Measurements from ENCODE around the gene MMP25.
"Not testable (repeated sequence)": the region's sequence is repeated elsewhere in the genome, so short reads cannot be mapped to it uniquely, and the experiment has no call there.

The MMP25 gene

GRCh38 chr16:3056336-3057180, 10.2 kb downstream of the MMP25 start:
- no peak for DNase-seq (ENCODE audit: low spot score)

DNA sequence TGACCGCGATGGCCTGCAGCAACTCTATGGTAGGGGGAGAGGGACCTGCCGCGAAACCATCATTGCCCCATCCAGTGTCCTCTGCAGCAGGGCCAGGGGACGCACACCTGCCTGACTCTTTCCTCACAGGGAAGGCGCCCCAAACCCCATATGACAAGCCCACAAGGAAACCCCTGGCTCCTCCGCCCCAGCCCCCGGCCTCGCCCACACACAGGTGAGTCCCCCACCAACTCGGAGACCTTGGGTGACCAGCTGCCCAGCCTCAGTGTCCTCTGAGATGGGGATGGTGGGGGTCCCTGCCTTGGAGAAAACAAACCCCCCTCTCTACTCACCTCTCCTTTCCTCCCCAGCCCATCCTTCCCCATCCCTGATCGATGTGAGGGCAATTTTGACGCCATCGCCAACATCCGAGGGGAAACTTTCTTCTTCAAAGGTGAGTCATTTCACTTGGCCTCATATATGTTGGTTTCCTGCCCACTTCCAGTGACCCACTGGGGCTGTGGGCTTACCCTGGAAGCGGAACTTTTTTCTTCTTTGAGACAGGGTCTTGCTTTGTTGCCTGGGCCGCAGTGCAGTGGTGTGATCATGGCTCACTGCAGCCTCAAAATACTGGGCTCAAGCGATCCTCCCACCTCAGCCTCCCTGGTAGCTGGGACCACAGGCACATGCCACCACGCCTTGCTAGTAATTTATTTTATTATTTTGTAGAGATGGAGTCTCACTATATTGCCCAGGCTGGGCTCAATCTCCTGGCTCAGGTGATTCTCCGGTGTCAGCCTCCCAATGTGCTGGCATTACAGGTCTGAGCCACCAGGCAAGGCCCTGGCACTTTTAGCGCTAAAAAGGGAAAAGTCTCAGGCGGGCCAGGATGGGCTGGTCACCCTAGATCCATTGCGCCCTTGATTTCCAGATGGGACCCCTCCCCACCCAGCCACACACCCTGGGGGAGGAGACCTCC, 11.1 kb downstream of the MMP25 start:
- DNase-seq (ENCODE audit: low spot score), result no peak

- no peak for DNase-seq (ENCODE audit: low spot score)
Measured at GRCh38 chr16:3058139-3059030, 12.0 kb downstream of the MMP25 start.

- DNase-seq (ENCODE audit: low spot score), result peak; percentile 99
Measured at GRCh38 chr16:3059041-3059722, 12.8 kb downstream of the MMP25 start.

DNA sequence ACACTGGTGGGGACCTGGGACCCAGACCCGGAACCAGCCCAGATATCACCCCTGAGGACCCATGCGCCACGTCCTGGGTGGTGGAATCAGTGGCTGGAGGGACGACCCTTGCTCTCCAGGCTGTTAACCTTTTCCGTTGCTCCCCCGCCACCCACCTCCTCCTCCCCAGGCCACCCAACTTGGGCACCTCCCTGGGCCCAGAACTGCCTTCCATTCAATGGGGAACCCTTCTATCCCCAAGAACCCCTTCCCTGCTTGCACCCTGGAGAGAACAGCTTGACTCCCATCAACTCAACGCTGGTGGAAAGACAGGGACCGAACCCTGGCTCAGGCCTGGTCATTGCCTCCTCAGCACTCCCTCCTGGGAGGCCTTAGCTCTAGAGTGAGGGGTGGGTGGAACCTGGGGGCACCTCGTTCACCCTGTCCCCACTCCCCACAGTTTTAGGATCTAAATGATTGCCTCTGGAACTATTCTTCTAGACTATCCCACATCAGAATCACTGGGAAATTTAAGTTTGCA, 13.4 kb downstream of the MMP25 start:
- DNase-seq (ENCODE audit: low spot score), result no peak

- no peak for DNase-seq (ENCODE audit: low spot score)
Measured at GRCh38 chr16:3060339-3061127, 14.2 kb downstream of the MMP25 start.

- DNase-seq (ENCODE audit: low spot score), result no peak
Measured at GRCh38 chr16:3062553-3062952, 16.2 kb downstream of the MMP25 start.

- DNase-seq (ENCODE audit: low spot score), result no peak
Measured at GRCh38 chr16:3063625-3064386, 17.4 kb downstream of the MMP25 start.

- DNase-seq (ENCODE audit: low spot score), result peak; percentile 89
Measured at GRCh38 chr16:3065069-3065741, 18.8 kb downstream of the MMP25 start, which contains the start of gene IL32. IL32 (plus strand) TSS chr16:3065640; CDS start chr16:3065812, 172 bp downstream.

DNA sequence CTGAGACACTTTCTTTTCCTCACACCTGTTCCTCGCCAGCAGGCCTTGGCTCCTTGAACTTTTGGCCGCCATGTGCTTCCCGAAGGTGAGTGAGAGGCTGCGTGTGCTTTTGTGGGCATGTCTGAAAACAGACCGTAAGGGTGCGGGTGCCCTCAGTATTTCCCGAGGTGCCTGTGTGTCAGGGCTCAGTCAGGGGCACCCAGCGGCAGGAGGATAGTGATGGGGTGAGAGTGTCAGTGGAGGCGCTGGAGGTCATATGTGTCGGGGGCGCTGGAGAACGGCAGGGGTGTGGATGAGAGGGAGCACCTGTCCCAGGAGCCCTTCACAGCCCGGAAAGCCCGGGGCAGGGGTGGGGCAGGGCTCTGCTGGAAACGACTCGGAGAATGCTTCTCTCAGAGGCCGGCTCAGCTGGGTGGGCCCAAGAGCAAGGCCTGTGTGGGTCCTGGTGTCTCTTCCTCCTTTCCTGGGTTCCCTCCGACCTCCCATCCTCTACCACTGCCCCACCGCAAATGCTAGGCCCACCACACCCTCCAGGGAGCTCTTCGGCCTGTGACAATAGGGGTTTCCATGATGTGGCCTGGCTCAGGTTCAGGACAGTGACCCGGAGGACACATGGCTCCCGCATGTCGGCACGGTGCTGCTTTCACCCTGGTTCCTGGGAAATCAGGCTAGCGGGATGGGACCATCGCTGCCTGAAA, 19.5 kb downstream of the MMP25 start:
- no peak for DNase-seq (ENCODE audit: low spot score)

GRCh38 chr16:3066440-3066748, 20.0 kb downstream of the MMP25 start:
- DNase-seq (ENCODE audit: low spot score), result no peak

- no peak for DNase-seq (ENCODE audit: low spot score)
Measured at GRCh38 chr16:3068487-3068886, 22.1 kb downstream of the MMP25 start.

DNA sequence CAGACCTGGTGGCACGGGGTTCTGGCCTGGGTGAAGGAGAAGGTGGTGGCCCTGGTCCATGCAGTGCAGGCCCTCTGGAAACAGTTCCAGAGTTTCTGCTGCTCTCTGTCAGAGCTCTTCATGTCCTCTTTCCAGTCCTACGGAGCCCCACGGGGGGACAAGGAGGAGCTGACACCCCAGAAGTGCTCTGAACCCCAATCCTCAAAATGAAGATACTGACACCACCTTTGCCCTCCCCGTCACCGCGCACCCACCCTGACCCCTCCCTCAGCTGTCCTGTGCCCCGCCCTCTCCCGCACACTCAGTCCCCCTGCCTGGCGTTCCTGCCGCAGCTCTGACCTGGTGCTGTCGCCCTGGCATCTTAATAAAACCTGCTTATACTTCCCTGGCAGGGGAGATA, 22.8 kb downstream of the MMP25 start:
- not testable (repeated sequence) for DNase-seq (ENCODE audit: low spot score)

- DNase-seq (ENCODE audit: low spot score), result no peak
Measured at GRCh38 chr16:3070608-3071111, 24.3 kb downstream of the MMP25 start.

GRCh38 chr16:3071655-3072054, 25.3 kb downstream of the MMP25 start:
- no peak for DNase-seq (ENCODE audit: low spot score)

DNA sequence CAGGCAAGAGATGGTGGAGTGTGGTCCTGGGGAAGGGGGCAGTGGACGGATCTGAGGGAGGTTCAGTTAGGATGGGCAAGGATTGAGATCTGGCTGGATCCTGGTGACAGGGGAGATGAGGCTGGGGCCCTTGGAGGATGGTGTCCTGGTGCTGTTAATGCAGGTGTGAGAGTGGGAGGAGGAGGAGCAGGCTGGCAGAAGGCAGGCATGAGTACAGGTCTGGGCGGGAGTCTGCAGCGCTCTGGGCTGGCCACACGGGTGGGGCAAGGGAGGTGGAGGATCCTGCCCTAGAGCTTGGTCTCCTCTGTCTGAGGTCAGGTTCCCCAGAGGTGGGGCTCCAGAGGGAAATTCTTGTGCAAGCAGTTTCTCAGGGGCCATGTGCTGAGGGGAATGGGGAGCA, 25.8 kb downstream of the MMP25 start:
- DNase-seq (ENCODE audit: low spot score), result not testable (repeated sequence)

DNA sequence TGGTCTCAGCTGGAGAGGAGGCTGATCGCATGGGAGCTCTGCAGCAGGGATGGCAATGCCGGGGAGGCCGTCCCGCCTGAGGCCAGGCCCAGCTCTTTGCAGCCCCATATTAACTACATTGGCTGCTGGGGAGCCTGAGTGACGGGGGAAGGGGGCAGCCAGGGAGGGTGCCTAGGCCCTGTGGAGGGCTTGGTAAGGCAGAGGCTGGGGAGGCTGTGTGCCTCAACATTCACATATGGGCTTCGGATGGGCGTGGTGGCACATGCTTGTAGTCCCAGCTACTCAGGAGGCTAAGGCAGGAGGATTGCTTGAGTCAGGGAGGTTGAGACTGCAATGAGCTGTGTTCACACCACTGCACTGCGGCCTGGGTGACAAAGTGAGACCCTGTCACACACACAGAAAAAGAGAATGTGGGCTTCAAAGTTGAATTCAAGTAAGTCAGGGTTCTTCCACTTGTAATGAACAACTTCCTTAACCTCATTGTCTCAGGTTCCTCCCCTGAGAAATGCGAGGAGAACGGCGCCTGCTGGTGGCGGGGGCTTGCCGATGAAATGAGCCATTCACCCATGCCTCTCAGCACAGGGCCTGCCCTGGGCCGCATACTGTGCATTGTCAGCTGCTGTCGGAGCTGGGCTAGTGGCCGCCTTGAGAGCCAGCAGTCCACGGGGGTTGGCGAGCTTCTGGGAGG, 26.4 kb downstream of the MMP25 start:
- not testable (repeated sequence) for DNase-seq (ENCODE audit: low spot score)

All from GM03348 (cell line).